Brain microvascular endothelial cell (primary cell): ENCODE measurements around the gene NENF.

Source experiments
- DNase-seq: peaks from one replicate; pipeline ENCODE4 v3.0.0-alpha.2; 2020
- H3K27ac ChIP-seq: fragments of 250-450 bp; sonication (Bioruptor Pico); 2 replicates; pipeline ENCODE4 v1.5.1; 2020; ENCODE audit warnings: mild to moderate bottlenecking, moderate library complexity
- H3K27me3 ChIP-seq: fragments of 250-450 bp; sonication (Bioruptor Pico); replicated peaks from 2 replicates; pipeline ENCODE4 v1.5.1; 2020; ENCODE audit warnings: mild to moderate bottlenecking
- H3K36me3 ChIP-seq: fragments of 250-450 bp; sonication (Bioruptor Pico); replicated peaks from 2 replicates; pipeline ENCODE4 v1.5.1; 2020; ENCODE audit warnings: mild to moderate bottlenecking
- H3K4me3 ChIP-seq: 2 replicates; pipeline ENCODE4 v1.5.1; 2011; ENCODE audit warnings: low read depth, mild to moderate bottlenecking, control low read depth, low read length, moderate library complexity
- in situ Hi-C: cut with HindIII; loops from 2 replicates; pipeline ENCODE4 v1.10.0; 2017; ENCODE audit warnings: low sequenced_read_pairs, low pct_ligation_motif_present
- TF ChIP-seq, protein P1 (sequence below): IDR thresholded peaks from 2 replicates; pipeline ENCODE4 v1.5.1; 2011; ENCODE audit warnings: low read depth, mild to moderate bottlenecking, moderate library complexity, low read length, control low read depth, inconsistent platforms; ENCODE audit errors: missing control alignments

NENF gene

DNA sequence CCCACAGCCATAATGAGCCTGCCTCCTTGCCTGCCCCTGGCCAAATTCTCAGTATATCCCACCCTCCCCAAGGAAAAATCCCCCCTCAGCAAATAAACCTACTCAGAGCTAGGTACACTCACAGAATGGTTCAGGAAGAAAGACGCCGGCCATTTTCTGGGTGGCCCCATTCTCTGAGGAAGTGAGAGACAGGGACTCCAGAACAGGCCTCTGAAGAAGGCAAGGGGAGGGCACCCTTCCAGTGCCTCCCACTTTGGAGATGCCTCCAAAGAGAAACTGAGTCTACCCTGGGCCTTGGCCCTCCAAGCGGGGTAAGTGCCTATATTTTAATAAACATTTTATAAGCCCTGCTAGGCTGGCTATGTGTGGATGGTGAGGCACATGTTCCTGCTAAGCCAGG lies 20.3 kb upstream of the NENF start:
- no peak overlapping the region for H3K27ac ChIP-seq
- no peak for DNase-seq
- H3K27me3 ChIP-seq, result no peaks in the 10 kb centered on the region
- H3K36me3 ChIP-seq, result peaks cover 18% of the 10 kb centered on the region
- TF ChIP-seq, protein P1, sequence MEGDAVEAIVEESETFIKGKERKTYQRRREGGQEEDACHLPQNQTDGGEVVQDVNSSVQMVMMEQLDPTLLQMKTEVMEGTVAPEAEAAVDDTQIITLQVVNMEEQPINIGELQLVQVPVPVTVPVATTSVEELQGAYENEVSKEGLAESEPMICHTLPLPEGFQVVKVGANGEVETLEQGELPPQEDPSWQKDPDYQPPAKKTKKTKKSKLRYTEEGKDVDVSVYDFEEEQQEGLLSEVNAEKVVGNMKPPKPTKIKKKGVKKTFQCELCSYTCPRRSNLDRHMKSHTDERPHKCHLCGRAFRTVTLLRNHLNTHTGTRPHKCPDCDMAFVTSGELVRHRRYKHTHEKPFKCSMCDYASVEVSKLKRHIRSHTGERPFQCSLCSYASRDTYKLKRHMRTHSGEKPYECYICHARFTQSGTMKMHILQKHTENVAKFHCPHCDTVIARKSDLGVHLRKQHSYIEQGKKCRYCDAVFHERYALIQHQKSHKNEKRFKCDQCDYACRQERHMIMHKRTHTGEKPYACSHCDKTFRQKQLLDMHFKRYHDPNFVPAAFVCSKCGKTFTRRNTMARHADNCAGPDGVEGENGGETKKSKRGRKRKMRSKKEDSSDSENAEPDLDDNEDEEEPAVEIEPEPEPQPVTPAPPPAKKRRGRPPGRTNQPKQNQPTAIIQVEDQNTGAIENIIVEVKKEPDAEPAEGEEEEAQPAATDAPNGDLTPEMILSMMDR, result no peak
- H3K4me3 ChIP-seq, result no peak overlapping the region
- in situ Hi-C loops, result no loop called here

DNA sequence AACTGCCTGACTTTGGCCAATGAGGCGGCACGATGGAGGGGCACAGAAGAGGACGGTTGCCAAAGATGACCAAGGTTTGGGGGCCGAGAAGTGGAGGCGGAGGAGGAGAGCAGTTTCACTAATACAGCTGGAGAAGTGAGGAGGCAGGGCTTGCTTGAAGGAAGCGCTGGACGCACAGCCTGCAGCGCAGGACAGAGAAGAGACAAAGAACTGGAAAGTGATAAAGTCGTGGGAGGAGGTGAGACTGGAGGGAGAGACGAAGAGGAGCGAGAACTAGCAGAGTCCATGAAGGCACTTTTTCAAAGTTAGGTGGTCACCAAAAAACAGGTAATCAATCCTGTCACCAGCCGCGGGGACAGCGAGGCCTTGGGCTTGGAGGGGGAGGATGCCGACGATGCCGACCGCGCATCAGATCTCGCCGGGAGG lies 18.8 kb upstream of the NENF start:
- Histone ChIP-seq H3K27me3 (no peaks in the 10 kb centered on the region), H3K4me3 (peak overlapping the region; percentile 92), H3K27ac (no peak overlapping the region), H3K36me3 (peaks cover 12% of the 10 kb centered on the region)
- TF ChIP-seq, protein P1, result no peak
- DNase-seq, result no peak
- in situ Hi-C loops, result no loop called here

DNA sequence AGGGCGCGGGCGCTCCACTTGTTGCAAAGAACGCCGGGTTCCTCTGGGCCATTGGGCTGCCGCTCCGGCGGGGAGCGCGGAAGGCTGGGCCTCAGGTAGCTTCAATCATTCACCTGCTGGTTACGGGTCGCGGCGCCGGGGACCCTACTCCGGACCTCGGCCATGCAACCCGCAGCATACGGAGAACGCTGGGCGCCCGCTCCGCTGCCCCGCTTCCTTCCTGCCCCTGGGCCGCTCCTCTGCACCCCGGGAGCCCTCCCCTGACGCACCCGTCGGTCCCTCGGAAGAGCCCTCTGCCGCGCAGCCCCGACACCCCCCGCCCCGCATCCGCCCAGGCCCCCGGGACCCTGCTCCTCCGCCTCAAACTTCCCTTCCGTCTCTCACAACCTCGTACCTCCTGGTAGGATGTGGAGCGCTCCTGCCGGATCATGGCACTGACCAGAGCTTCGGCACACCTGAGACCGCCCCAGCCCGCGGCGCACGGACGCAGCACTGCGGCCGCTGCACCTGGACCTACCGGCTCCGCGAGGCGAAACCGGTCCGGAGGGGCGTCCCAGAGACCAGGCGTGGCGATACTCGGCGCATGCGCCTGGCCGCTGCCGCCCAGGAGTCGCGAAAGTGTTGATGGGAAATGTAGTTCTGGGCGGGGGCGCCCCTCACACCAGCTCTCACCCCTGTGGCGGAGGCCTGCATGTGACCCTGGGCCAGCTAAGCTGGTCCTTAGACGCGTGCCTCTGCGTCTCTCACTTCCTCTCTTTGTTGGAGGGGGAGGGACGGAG lies 18.2 kb upstream of the NENF start, which contains the start of gene PACC1:
TSS of gene PACC1 (minus strand) at position 559 of the 779 bp plus-strand sequence. CDS start at position 430, 129 bp downstream.
- in situ Hi-C loops, result no loop called here
- Histone ChIP-seq H3K27ac (no peak within 1 kb of the TSS), H3K27me3 (no peaks in the 10 kb centered on the region), H3K4me3 (peak within 1 kb of the TSS; percentile 92), H3K36me3 (peaks cover 10% of the 10 kb centered on the region)
- TF ChIP-seq, protein P1, result no peak
- DNase-seq, result peak; percentile 79

DNA sequence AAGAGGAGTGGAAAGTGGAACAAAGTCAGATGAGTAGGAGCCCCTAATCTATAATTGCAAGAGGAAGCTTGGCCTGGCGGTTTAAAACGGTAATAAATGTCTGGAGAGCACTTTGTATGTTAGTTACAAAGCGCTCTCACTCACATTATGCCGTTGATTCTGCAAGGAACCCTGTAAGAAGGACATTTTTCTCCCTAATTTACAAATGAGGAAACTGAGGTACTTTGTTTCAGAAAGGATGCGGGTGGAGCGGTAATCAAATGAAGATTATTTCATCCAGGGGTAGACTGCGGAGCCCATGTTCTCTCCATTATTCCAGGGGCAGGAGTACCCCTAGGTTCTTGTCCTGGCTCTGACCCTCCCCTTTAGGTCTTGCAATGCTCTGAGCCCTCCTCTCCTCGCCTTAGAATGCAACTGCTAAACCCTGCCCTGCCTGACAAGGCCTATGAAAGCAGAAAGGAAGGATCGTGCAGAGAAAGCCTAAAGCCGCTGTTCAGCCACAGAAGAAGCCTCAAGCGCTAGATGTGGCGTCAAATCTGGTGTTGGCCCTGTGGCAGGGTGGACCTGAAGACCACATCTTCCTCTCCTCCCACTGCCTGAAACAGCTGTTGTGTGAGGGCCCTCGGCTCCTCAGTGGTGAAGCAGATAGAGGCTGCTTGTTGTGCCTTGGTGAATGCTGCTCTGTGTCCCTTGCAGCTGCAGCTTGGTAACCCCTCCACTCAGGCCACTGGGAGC lies 17.4 kb upstream of the NENF start:
- DNase-seq, result no peak
- peaks cover 9% of the 10 kb centered on the region for H3K36me3 ChIP-seq
- no peak overlapping the region for H3K27ac ChIP-seq
- in situ Hi-C loops, result no loop called here
- peak overlapping the region; percentile 92 for H3K4me3 ChIP-seq
- TF ChIP-seq, protein P1, result no peak
- no peaks in the 10 kb centered on the region for H3K27me3 ChIP-seq

DNA sequence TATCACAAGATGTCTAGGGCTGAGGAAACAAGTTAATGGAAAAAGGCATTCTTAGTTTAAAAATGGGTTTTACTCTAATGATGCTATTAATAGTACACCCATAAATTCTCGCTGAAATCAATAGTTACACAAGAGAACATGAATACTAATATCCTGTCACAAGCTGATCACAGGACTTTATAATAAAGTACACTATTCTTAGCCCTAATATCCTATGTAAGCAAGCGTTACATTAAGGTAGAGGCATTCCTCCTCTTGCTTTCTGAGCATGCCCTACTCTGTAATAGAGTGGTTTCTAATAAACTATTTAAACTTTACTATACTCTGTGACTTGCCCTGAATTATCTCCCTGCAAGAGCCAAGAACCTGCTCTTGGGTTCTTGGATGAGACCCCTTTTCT lies 11.6 kb upstream of the NENF start:
- Histone ChIP-seq H3K4me3 (no peak overlapping the region), H3K27ac (no peak overlapping the region), H3K27me3 (no peaks in the 10 kb centered on the region), H3K36me3 (no peaks in the 10 kb centered on the region)
- in situ Hi-C loops, result no loop called here
- DNase-seq, result no peak
- TF ChIP-seq, protein P1, result no peak
